ENCODE results near the gene EIF2D. TPM values are rescaled to one million over a fixed set of nuclear protein-coding genes. Genes with fewer than 3 reads are reported as not detected.

EIF2D gene
- polyA plus RNA-seq, 3 donors, result 85.9 to 91.8 (median 88.2) TPM

GRCh38 chr1:206554211-206554610 is 58.1 kb downstream of the EIF2D start:
- no peak for DNase-seq (ENCODE audit: low read depth in 3 of 3, low spot score in 2 of 3)

GRCh38 chr1:206551986-206552326 is 60.3 kb downstream of the EIF2D start:
- DNase-seq (ENCODE audit: low read depth in 3 of 3, low spot score in 2 of 3), result no peak

- no peak for DNase-seq (ENCODE audit: low read depth in 3 of 3, low spot score in 2 of 3)
Measured at GRCh38 chr1:206551296-206551985, 60.8 kb downstream of the EIF2D start.

- no peak for DNase-seq (ENCODE audit: low read depth in 3 of 3, low spot score in 2 of 3)
Measured at GRCh38 chr1:206550446-206550845, 61.8 kb downstream of the EIF2D start.

- no peak for DNase-seq (ENCODE audit: low read depth in 3 of 3, low spot score in 2 of 3)
Measured at GRCh38 chr1:206547104-206547503, 65.2 kb downstream of the EIF2D start.

- DNase-seq (ENCODE audit: low read depth in 3 of 3, low spot score in 2 of 3), result no peak
Measured at GRCh38 chr1:206545351-206545750, 66.9 kb downstream of the EIF2D start.

- peak in 2 of 3 donors; percentile 38 to 56 for DNase-seq (ENCODE audit: low read depth in 3 of 3, low spot score in 2 of 3)
Measured at GRCh38 chr1:206544562-206545257, 67.6 kb downstream of the EIF2D start.

Other genes with a start within 250 kb of the EIF2D start
- 1 to 10 TPM; 4.3 to 5.0 (median 4.4) TPM for gene IKBKE, start 142.0 kb downstream of the EIF2D start, polyA plus RNA-seq (ENCODE audit: insufficient read length in 3 of 3)
- gene RASSF5, start 104.9 kb downstream of the EIF2D start, polyA plus RNA-seq (ENCODE audit: insufficient read length in 3 of 3), result 1 to 10 TPM; 5.0 to 5.4 (median 5.1) TPM
- gene DYRK3, start 23.1 kb upstream of the EIF2D start, polyA plus RNA-seq (ENCODE audit: insufficient read length in 3 of 3), result 1 to 10 TPM; 8.5 to 9.7 (median 8.8) TPM
- 10 to 100 TPM; 66.5 to 80.4 (median 79.6) TPM for gene MAPKAPK2, start 72.4 kb upstream of the EIF2D start, polyA plus RNA-seq (ENCODE audit: insufficient read length in 3 of 3)
- gene IL19, start 158.3 kb upstream of the EIF2D start, polyA plus RNA-seq (ENCODE audit: insufficient read length in 3 of 3), result under 1 TPM; 0.54 to 0.96 (median 0.89) TPM
- gene IL10, start 160.0 kb upstream of the EIF2D start, polyA plus RNA-seq (ENCODE audit: insufficient read length in 3 of 3), result under 1 TPM; 0.19 to 0.33 (median 0.27) TPM

Measured in right renal cortex interstitium (tissue), 3 donors.